ENCODE results near the gene EPB41L3. TPM values are rescaled to one million over a fixed set of nuclear protein-coding genes. Genes with fewer than 3 reads are reported as not detected.
A peak's percentile ranks its signal among the peaks of the same experiment; 100 is the strongest.

Gene EPB41L3
- total RNA-seq, 1 experiment from 2014 or later: 20.6 TPM

DNA sequence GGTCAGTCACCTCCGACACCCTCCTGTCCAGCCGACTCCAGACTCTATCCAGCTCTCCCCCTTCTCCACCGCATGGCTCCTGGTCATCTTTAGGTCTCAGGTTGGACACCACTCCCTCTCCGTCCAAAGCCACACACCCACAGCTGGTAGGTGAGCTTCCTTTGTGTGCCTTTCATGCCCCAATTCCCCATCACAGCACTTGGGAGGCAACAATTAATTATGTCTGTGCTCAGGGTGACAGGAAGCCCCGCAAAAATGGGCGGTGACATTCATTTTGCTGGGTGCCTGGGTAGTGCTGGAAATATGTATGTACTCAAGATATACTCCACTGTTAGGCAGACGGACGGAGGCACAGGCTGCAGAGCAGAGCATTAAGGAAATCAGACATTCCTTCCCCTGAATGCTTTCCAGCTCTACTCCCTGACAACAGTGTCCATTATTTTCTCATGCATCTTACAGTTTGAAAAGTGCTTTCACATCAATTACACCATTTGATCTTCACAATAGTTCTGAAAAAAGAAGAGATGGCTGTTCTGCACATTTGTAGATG, 13.1 kb downstream of the EPB41L3 start:
- no peak for ATAC-seq
- H3K9me3 Mint-ChIP-seq: 0 out of 2 replicates have a peak, but pooled peaks cover 3% of the 10 kb centered on the region

GRCh38 chr18:5529471-5529870, 14.3 kb downstream of the EPB41L3 start:
- ChIA-PET POLR2A (no interaction called here), CTCF (interaction anchor here (0.6 kb wide), 1 partner anchor 1445 kb away, joined by 3 read pairs; no protein-coding TSS in a partner anchor)
- no peaks in the 10 kb centered on the region for H3K9me3 Mint-ChIP-seq
- TF ChIP-seq, protein P1, sequence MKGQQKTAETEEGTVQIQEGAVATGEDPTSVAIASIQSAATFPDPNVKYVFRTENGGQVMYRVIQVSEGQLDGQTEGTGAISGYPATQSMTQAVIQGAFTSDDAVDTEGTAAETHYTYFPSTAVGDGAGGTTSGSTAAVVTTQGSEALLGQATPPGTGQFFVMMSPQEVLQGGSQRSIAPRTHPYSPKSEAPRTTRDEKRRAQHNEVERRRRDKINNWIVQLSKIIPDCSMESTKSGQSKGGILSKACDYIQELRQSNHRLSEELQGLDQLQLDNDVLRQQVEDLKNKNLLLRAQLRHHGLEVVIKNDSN (CRISPR knock-in tag; IDR thresholded peaks at IDR 0.05): no peak
- TF ChIP-seq CREM (CRISPR knock-in tag; IDR thresholded peaks at IDR 0.05) (no peak), STAT6 (CRISPR knock-in tag; conservative IDR thresholded peaks at IDR 0.05; ENCODE audit: low read depth) (no peak), ATF6 (CRISPR knock-in tag; IDR thresholded peaks at IDR 0.05) (no peak)
- H3K4me3 Mint-ChIP-seq: no peak overlapping the region
- no peaks in the 10 kb centered on the region for H3K36me3 Mint-ChIP-seq
- peaks cover 18% of the 10 kb centered on the region for H3K4me1 Mint-ChIP-seq
- DNase-seq (ENCODE audit: low spot score): no peak
- H3K27me3 Mint-ChIP-seq (ENCODE audit: low read depth): no peaks in the 10 kb centered on the region
- no peak for ATAC-seq
- no peak overlapping the region for H3K27ac Mint-ChIP-seq

More for the DNA sequence above, 13.1 kb downstream of the EPB41L3 start:
- ChIA-PET POLR2A (no interaction called here), CTCF (interaction anchor here (0.8 kb wide), 1 partner anchor 16 kb away, joined by 3 read pairs; no protein-coding TSS in a partner anchor)
- DNase-seq (ENCODE audit: low spot score): no peak
- H3K4me1 Mint-ChIP-seq: peaks cover 14% of the 10 kb centered on the region
- no peak overlapping the region for H3K4me3 Mint-ChIP-seq
- TF ChIP-seq KAT7 (CRISPR knock-in tag; IDR thresholded peaks at IDR 0.05; ENCODE audit: borderline replicate concordance) (no peak), RELA (CRISPR knock-in tag; IDR thresholded peaks at IDR 0.05; ENCODE audit: borderline replicate concordance) (no peak)
- H3K27ac Mint-ChIP-seq: no peak overlapping the region
- H3K36me3 Mint-ChIP-seq: no peaks in the 10 kb centered on the region
- H3K27me3 Mint-ChIP-seq (ENCODE audit: low read depth): no peaks in the 10 kb centered on the region

GRCh38 chr18:5527603-5528002, 16.2 kb downstream of the EPB41L3 start:
- no peak overlapping the region for H3K4me3 Mint-ChIP-seq
- POLR2A ChIA-PET: no interaction called here
- 0 out of 2 replicates have a peak, but pooled peaks have one; percentile 32 for ATAC-seq
- H3K4me1 Mint-ChIP-seq: peaks cover 17% of the 10 kb centered on the region
- H3K27ac Mint-ChIP-seq: no peak overlapping the region
- H3K27me3 Mint-ChIP-seq (ENCODE audit: low read depth): no peaks in the 10 kb centered on the region
- H3K36me3 Mint-ChIP-seq: no peaks in the 10 kb centered on the region
- DNase-seq (ENCODE audit: low spot score): no peak
- CTCF ChIA-PET: interaction anchor here (1.3 to 2.5 kb wide), 2 partner anchors 19 to 50 kb away, joined by 5 to 9 read pairs; no protein-coding TSS in a partner anchor
- H3K9me3 Mint-ChIP-seq: no peaks in the 10 kb centered on the region
- no peak for TF ChIP-seq ZNF317 (CRISPR knock-in tag; IDR thresholded peaks at IDR 0.05; ENCODE audit: borderline replicate concordance, low read depth)
- no peak for TF ChIP-seq TP53 (CRISPR knock-in tag; IDR thresholded peaks at IDR 0.05)

- no peaks in the 10 kb centered on the region for H3K36me3 Mint-ChIP-seq
- H3K27ac Mint-ChIP-seq: no peak overlapping the region
- POLR2A ChIA-PET: no interaction called here
- no peaks in the 10 kb centered on the region for H3K9me3 Mint-ChIP-seq
- peaks cover 14% of the 10 kb centered on the region for H3K4me1 Mint-ChIP-seq
- CTCF ChIA-PET: interaction anchor here (1.2 kb wide), 1 partner anchor 22 kb away, joined by 4 read pairs; no protein-coding TSS in a partner anchor
- no peak for ATAC-seq
- DNase-seq (ENCODE audit: low spot score): no peak
- H3K4me3 Mint-ChIP-seq: no peak overlapping the region
- H3K27me3 Mint-ChIP-seq (ENCODE audit: low read depth): no peaks in the 10 kb centered on the region
- TF ChIP-seq, protein P2, sequence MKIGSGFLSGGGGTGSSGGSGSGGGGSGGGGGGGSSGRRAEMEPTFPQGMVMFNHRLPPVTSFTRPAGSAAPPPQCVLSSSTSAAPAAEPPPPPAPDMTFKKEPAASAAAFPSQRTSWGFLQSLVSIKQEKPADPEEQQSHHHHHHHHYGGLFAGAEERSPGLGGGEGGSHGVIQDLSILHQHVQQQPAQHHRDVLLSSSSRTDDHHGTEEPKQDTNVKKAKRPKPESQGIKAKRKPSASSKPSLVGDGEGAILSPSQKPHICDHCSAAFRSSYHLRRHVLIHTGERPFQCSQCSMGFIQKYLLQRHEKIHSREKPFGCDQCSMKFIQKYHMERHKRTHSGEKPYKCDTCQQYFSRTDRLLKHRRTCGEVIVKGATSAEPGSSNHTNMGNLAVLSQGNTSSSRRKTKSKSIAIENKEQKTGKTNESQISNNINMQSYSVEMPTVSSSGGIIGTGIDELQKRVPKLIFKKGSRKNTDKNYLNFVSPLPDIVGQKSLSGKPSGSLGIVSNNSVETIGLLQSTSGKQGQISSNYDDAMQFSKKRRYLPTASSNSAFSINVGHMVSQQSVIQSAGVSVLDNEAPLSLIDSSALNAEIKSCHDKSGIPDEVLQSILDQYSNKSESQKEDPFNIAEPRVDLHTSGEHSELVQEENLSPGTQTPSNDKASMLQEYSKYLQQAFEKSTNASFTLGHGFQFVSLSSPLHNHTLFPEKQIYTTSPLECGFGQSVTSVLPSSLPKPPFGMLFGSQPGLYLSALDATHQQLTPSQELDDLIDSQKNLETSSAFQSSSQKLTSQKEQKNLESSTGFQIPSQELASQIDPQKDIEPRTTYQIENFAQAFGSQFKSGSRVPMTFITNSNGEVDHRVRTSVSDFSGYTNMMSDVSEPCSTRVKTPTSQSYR (CRISPR knock-in tag; IDR thresholded peaks at IDR 0.05): no peak
- TF ChIP-seq NR3C1 (CRISPR knock-in tag; conservative IDR thresholded peaks at IDR 0.05; ENCODE audit: low read depth) (no peak), ZNF219 (CRISPR knock-in tag; IDR thresholded peaks at IDR 0.05; ENCODE audit: borderline replicate concordance) (no peak), TEAD1 (CRISPR knock-in tag; IDR thresholded peaks at IDR 0.05) (no peak), NFYB (CRISPR knock-in tag; conservative IDR thresholded peaks at IDR 0.05; ENCODE audit: low read depth) (no peak), CREM (CRISPR knock-in tag; IDR thresholded peaks at IDR 0.05) (no peak), ZNF416 (CRISPR knock-in tag; IDR thresholded peaks at IDR 0.05) (no peak)
- TF ChIP-seq, protein P3, sequence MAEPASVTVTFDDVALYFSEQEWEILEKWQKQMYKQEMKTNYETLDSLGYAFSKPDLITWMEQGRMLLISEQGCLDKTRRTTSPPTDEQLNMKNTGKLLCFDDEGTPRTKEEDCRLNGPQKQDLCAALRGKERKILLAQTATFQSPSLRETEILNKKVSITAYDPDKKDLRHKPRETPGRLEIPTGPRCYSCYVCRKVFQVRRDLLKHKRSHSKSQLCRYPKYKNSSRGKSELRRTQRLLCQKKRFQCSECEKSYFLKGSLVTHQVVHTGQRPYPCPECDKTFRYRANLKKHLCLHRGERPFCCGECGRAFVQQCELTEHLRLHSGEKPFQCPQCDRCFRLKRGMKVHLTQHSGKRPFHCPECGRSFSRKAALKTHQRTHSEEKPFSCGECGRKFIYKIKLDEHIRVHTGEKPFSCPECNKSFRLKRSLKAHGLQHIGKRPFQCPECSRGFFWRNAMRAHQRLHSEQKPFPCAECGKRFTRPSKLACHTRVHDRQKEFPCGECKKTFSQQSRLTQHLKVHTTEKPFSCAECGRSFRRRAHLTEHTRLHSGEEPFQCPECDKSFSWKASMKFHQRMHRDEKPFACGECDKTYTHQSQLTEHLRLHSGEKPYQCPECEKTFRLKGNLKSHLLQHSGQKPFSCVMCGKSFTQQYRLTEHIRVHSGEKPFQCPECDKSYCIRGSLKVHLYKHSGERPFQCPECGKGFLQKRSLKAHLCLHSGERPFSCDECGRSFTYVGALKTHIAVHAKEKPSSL (CRISPR knock-in tag; conservative IDR thresholded peaks at IDR 0.05): no peak
- TF ChIP-seq, protein P1 (CRISPR knock-in tag; IDR thresholded peaks at IDR 0.05): no peak
These were observed 19.1 kb downstream of the EPB41L3 start for GRCh38 chr18:5524660-5525059.
